Measurements from ENCODE around the gene FIGLA. TPM values are rescaled to one million over a fixed set of nuclear protein-coding genes. Genes with fewer than 3 reads are reported as not detected.

FIGLA gene
- total and polyA plus RNA-seq, 2 experiments from 2014 or later, result not detected

GRCh38 chr2:70828914-70829824, 38.7 kb upstream of the FIGLA start (continued):
- no peak for TF ChIP-seq ZNF462 (CRISPR knock-in tag; IDR thresholded peaks at IDR 0.05)
- no peak for TF ChIP-seq POLR2AphosphoS5 (IDR thresholded peaks at IDR 0.05; ENCODE audit: low read depth)

GRCh38 chr2:70828115-70828514, 37.7 kb upstream of the FIGLA start:
- Mint-ChIP-seq H3K9me3 (peaks cover 3% of the 10 kb centered on the region; the same call in 1 of the 3 replicates), H3K4me1 (peaks cover 19% of the 10 kb centered on the region), H3K4me3 (no peak overlapping the region), H3K36me3 (ENCODE audit: low read depth) (no peaks in the 10 kb centered on the region), H3K27me3 (ENCODE audit: insufficient read depth, low read depth, poor library complexity) (peaks cover 17% of the 10 kb centered on the region), H3K27ac (no peak overlapping the region)
- peaks cover 13% of the 10 kb centered on the region for H3K4me1 ChIP-seq (ENCODE audit: insufficient read depth)
- H3K4me2 ChIP-seq, result peak overlapping the region; percentile 60
- DNase-seq (ENCODE audit: low spot score) (peak; percentile 50), ATAC-seq (peak; percentile 76)
- H3K36me3 ChIP-seq (ENCODE audit: insufficient read depth), result no peaks in the 10 kb centered on the region
- no peaks in the 10 kb centered on the region for H3K27me3 ChIP-seq (ENCODE audit: insufficient read depth)
- H3K79me2 ChIP-seq (replicated peaks; ENCODE audit: insufficient read depth), result no peaks in the 10 kb centered on the region
- no peaks in the 10 kb centered on the region for H4K20me1 ChIP-seq (replicated peaks; ENCODE audit: insufficient read depth)
- no peaks in the 10 kb centered on the region for H3F3A ChIP-seq (replicated peaks; ENCODE audit: low read depth)
- no peaks in the 10 kb centered on the region; the same call in 1 of the 2 replicates for H3K9me2 ChIP-seq (ENCODE audit: insufficient read depth)
- no peak overlapping the region for H3K27ac ChIP-seq (ENCODE audit: low read depth)
- H2AFZ ChIP-seq, result peak overlapping the region; percentile 88; the same call in 1 of the 2 replicates
- no peak overlapping the region for H3K4me3 ChIP-seq
- no peak for TF ChIP-seq ETS1 (IDR thresholded peaks at IDR 0.05)
- no peak for TF ChIP-seq ZNF331 (CRISPR knock-in tag; IDR thresholded peaks at IDR 0.05; ENCODE audit: low read depth)
- no peak for TF ChIP-seq ZNF462 (CRISPR knock-in tag; IDR thresholded peaks at IDR 0.05)
- TF ChIP-seq ZNF114 (CRISPR knock-in tag; IDR thresholded peaks at IDR 0.05), result no peak
- no peak for TF ChIP-seq EZH2phosphoT487 (IDR thresholded peaks at IDR 0.05; ENCODE audit: unreplicated experiment)
- TF ChIP-seq NANOG (IDR thresholded peaks at IDR 0.05; ENCODE audit: borderline replicate concordance), result no peak
- no peak for TF ChIP-seq POLR2AphosphoS5 (IDR thresholded peaks at IDR 0.05; ENCODE audit: low read depth)

Measured in GM23338 (cell line).